B cell (primary cell): ENCODE measurements around the gene CD276. TPM values are rescaled to one million over a fixed set of nuclear protein-coding genes. Genes with fewer than 3 reads are reported as not detected.

Experiments used
- ATAC-seq: fragments of 200-7000 bp; cut with Tn5 transposase; one replicate; pipeline ENCODE4 v1.10.0; 2021; ENCODE audit warnings: low read depth, mild to moderate bottlenecking, moderate number of reproducible peaks, moderate library complexity
- CTCF ChIA-PET: fragments of 350-600 bp; sonication (Branson Sonifier 250); formaldehyde crosslinking; loops from one replicate; lab custom pipeline; 2021; ENCODE audit warnings: antibody characterized with exemption, inconsistent platforms; lab: Charles Lee
- POLR2A ChIA-PET: fragments of 350-600 bp; sonication (Branson Sonifier 250); formaldehyde crosslinking; loops from one replicate; lab custom pipeline; 2021; ENCODE audit warnings: antibody characterized with exemption; lab: Charles Lee
- DNase-seq: peaks from one replicate; pipeline ENCODE4 v3.0.0; 2013
- H2AFZ ChIP-seq: 2 replicates; pipeline ENCODE4 v1.6.1; 2012; ENCODE audit warnings: mild to moderate bottlenecking, low read depth, low read length; ENCODE audit not compliant: insufficient read depth, poor library complexity, severe bottlenecking
- H3K27ac ChIP-seq, 2 donors: 1 replicate in 1 of 2; 2 replicates in 1 of 2; pipeline ENCODE4 v1.5.1; 2012 to 2013; ENCODE audit warnings: low read length in 2 of 2, mild to moderate bottlenecking in 2 of 2, moderate library complexity in 1 of 2
- H3K27me3 ChIP-seq, 4 experiments: fragments of 200-600 bp in 1 of 4; sonication (generic) in 1 of 4; replicated peaks in 1 of 4; 1 replicate in 2 of 4; 2 replicates in 2 of 4; pipeline versions ENCODE4 v1.6.1 to v1.7.0; 2013 to 2016; ENCODE audit warnings: low read length in 3 of 4, mild to moderate bottlenecking in 2 of 4, mixed read lengths in 1 of 4, moderate library complexity in 1 of 4; ENCODE audit not compliant: insufficient read depth in 4 of 4, control insufficient read depth in 3 of 4; ENCODE audit errors: control extremely low read depth in 1 of 4
- H3K36me3 ChIP-seq, 2 experiments: replicated peaks in 1 of 2; 1 replicate in 1 of 2; 2 replicates in 1 of 2; pipeline versions ENCODE4 v1.6.1 to v1.7.1; 2013; ENCODE audit warnings: low read length in 1 of 2; ENCODE audit not compliant: insufficient read depth in 2 of 2, control insufficient read depth in 1 of 2; ENCODE audit errors: control extremely low read depth in 1 of 2, extremely low read depth in 1 of 2
- H3K4me1 ChIP-seq, 2 donors: fragments of 200-600 bp in 1 of 2; sonication (generic) in 1 of 2; 1 replicate in 1 of 2; 2 replicates in 1 of 2; pipeline versions ENCODE4 v1.5.1 to v1.6.1; 2013 to 2017; ENCODE audit warnings: low read length in 2 of 2; ENCODE audit not compliant: control insufficient read depth in 2 of 2, insufficient read depth in 2 of 2
- H3K4me2 ChIP-seq: replicated peaks from 2 replicates; pipeline ENCODE3; 2012; ENCODE audit warnings: mild to moderate bottlenecking, low read depth, low read length; ENCODE audit not compliant: poor library complexity, severe bottlenecking
- H3K4me3 ChIP-seq, 5 experiments: fragments of 200-600 bp in 1 of 5; sonication (generic) in 1 of 5; 1 replicate in 3 of 5; 2 replicates in 2 of 5; pipeline versions ENCODE4 v1.5.1 to v1.7.0; 2011 to 2016; ENCODE audit warnings: low read length in 4 of 5, mild to moderate bottlenecking in 4 of 5, low read depth in 2 of 5, control low read depth in 1 of 5, moderate library complexity in 1 of 5; ENCODE audit not compliant: insufficient read depth in 1 of 5; ENCODE audit errors: control extremely low read depth in 1 of 5, extremely low read depth in 1 of 5
- H3K79me2 ChIP-seq: fragments of 200-600 bp; sonication (generic); one replicate; pipeline ENCODE4 v1.6.0; 2016; ENCODE audit warnings: low read length; ENCODE audit not compliant: control insufficient read depth, insufficient read depth
- H3K9ac ChIP-seq: fragments of 200-600 bp; sonication (generic); 2 replicates; pipeline ENCODE4 v1.6.1; 2017; ENCODE audit warnings: mild to moderate bottlenecking, low read length, moderate library complexity
- H3K9me3 ChIP-seq, 3 donors: one replicate each; pipeline versions ENCODE4 v1.6.1 to v1.7.1; 2013; ENCODE audit warnings: low read length in 2 of 3; ENCODE audit not compliant: control insufficient read depth in 2 of 3, insufficient read depth in 1 of 3; ENCODE audit errors: control extremely low read depth in 1 of 3
- H4K20me1 ChIP-seq: 2 replicates; pipeline ENCODE4 v1.6.0; 2012; ENCODE audit warnings: mild to moderate bottlenecking, low read length; ENCODE audit not compliant: insufficient read depth, control insufficient read depth, poor library complexity, severe bottlenecking
- H3K27ac Mint-ChIP-seq: one replicate; pipeline ENCODE4 v1.8.0; 2021; ENCODE audit warnings: mixed read lengths
- H3K27me3 Mint-ChIP-seq: one replicate; pipeline ENCODE4 v1.8.0; 2021; ENCODE audit warnings: mixed read lengths
- H3K4me1 Mint-ChIP-seq: one replicate; pipeline ENCODE4 v1.8.0; 2021; ENCODE audit warnings: mixed read lengths
- H3K4me3 Mint-ChIP-seq: one replicate; pipeline ENCODE4 v1.8.0; 2021; ENCODE audit warnings: mixed read lengths
- H3K9me3 Mint-ChIP-seq: one replicate; pipeline ENCODE4 v1.8.0; 2022; ENCODE audit warnings: mixed read lengths; ENCODE audit not compliant: insufficient read depth
- CTCF ChIP-seq: fragments of 200-600 bp; IDR thresholded peaks from one replicate; pipeline ENCODE4 v1.8.0; 2022; ENCODE audit warnings: antibody characterized with exemption, mild to moderate bottlenecking
- EZH2 ChIP-seq: IDR thresholded peaks from 2 replicates; pipeline ENCODE4 v1.6.1; 2012; ENCODE audit warnings: borderline replicate concordance, low read depth, mild to moderate bottlenecking, moderate library complexity, low read length; ENCODE audit not compliant: insufficient read depth, poor library complexity, severe bottlenecking
- WGBS: methylation state at CpG from one replicate; pipeline ENCODE4 v1.1.5; 2013; ENCODE audit warnings: missing lambda C conversion rate; ENCODE audit not compliant: insufficient coverage; 5-methylcytosine and 5-hydroxymethylcytosine counted together
- intact Hi-C: fragments of 100-400 bp; cut with micrococcal nuclease; formaldehyde crosslinking; loops from one replicate; pipeline ENCODE4 v1.10.0; 2022
- polyA plus RNA-seq: library from polyadenylated mRNA; depleted of rRNA; stranded (reverse); fragments of >200 nt; gene quantifications from 2 replicates; pipeline ENCODE4 v1.2.3, GENCODE V29; 2012
- total RNA-seq, 2 donors: library from RNA; stranded (reverse); fragments of 120-200 nt in 1 of 2; gene quantifications; 1 replicate in 1 of 2; 2 replicates in 1 of 2; pipeline versions ENCODE4 v1.2.3 to v1.2.4, GENCODE V29; 2013 to 2022

The CD276 gene
- total and polyA plus RNA-seq, 2 donors (not counting 1 experiment from before 2014, with no cell fraction given): not detected

DNA sequence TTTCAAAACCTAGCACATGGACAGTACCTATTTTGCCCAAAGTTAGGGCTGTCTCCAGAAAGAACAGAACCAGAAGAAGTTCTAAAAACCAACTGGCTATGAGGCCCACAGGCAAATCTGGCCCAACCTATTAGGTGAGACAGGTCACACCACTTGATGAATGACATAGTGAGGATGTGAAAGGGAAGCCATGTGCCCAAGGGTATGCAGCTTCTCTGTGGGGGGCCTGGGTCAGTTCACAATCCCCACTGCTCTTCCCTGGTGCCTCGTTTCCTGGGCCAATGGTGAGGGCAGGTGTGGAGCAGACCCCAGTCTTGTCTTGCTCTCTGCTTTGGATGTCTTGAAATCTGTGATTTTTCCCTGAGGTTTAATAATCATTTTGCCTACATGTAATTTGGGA, 60.1 kb downstream of the CD276 start:
- CTCF ChIA-PET: no interaction called here
- Histone ChIP-seq H3K27ac (no peak overlapping the region), H3K4me2 (no peak overlapping the region), H3K9ac (no peak overlapping the region), H3K9me3 (no peaks in the 10 kb centered on the region), H3K79me2 (no peaks in the 10 kb centered on the region), H3K27me3 (peaks cover 0 to 6% (median 0%) of the 10 kb centered on the region in 4 experiments), H3K4me3 (no peak overlapping the region), H3K4me1 (no peaks in the 10 kb centered on the region), H2AFZ (no peak overlapping the region), H3K36me3 (no peaks in the 10 kb centered on the region), H4K20me1 (no peaks in the 10 kb centered on the region)
- Mint-ChIP-seq H3K9me3 (no peaks in the 10 kb centered on the region), H3K4me1 (no peaks in the 10 kb centered on the region), H3K4me3 (no peak overlapping the region), H3K27me3 (peaks cover 24% of the 10 kb centered on the region), H3K27ac (no peak overlapping the region)
- TF ChIP-seq CTCF (no peak), EZH2 (no peak)
- POLR2A ChIA-PET: no interaction called here
- intact Hi-C loops: no loop called here
- WGBS: 44% methylated on average over 1 of the region's 1 CpG
- no peak for DNase-seq
- no peak for ATAC-seq

DNA sequence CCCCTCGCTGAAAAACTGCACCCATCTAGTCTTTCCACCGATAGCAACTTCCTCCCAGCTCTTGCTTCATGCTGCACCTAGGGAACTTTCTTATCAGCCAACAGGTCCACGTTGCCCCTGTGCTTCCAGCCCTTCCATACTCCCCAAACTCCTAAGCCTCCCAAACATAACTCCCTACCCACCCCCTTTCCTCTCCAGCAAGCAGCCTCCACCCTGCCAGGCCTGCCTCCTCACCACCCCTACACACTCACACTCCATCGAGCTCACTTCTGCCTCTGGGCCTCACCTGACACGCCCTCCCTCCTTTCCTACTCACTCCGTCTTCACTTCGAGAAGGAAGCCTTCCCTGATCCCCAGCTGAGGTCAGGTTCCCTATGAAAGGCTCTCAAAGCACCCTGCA, 60.9 kb downstream of the CD276 start:
- Histone ChIP-seq H3K4me2 (no peak overlapping the region), H3K36me3 (no peaks in the 10 kb centered on the region), H3K4me1 (no peaks in the 10 kb centered on the region), H2AFZ (no peak overlapping the region), H3K9ac (no peak overlapping the region), H3K27ac (no peak overlapping the region), H3K4me3 (no peak overlapping the region), H3K27me3 (peaks cover 0 to 6% (median 0%) of the 10 kb centered on the region in 4 experiments), H3K9me3 (no peaks in the 10 kb centered on the region), H4K20me1 (no peaks in the 10 kb centered on the region), H3K79me2 (no peaks in the 10 kb centered on the region)
- Mint-ChIP-seq H3K4me1 (no peaks in the 10 kb centered on the region), H3K4me3 (no peak overlapping the region), H3K9me3 (no peaks in the 10 kb centered on the region), H3K27me3 (peaks cover 24% of the 10 kb centered on the region), H3K27ac (no peak overlapping the region)
- DNase-seq (no peak), ATAC-seq (no peak)
- intact Hi-C loops: no loop called here
- WGBS: 57% methylated on average over 6 of the region's 7 CpGs
- CTCF ChIA-PET: no interaction called here
- POLR2A ChIA-PET: no interaction called here
- TF ChIP-seq CTCF (no peak), EZH2 (no peak)
